ENCODE measurements around the gene CST9L. TPM values are rescaled to one million over a fixed set of nuclear protein-coding genes. Genes with fewer than 3 reads are reported as not detected.

CST9L gene
- total RNA-seq, 1 experiment from 2014 or later = not detected

GRCh38 chr20:23524146-23524545 lies 44.1 kb downstream of the CST9L start:
- no TSS peak for BruUV-seq (replicated peaks)
- Mint-ChIP-seq H3K27ac (ENCODE audit: low read depth, unreplicated experiment) (no peak overlapping the region), H3K4me3 (ENCODE audit: unreplicated experiment) (no peak overlapping the region), H3K36me3 (ENCODE audit: insufficient read depth, unreplicated experiment) (no peaks in the 10 kb centered on the region), H3K9me3 (ENCODE audit: unreplicated experiment) (peaks cover 13% of the 10 kb centered on the region), H3K27me3 (ENCODE audit: insufficient read depth, unreplicated experiment) (no peaks in the 10 kb centered on the region), H3K4me1 (ENCODE audit: insufficient read depth, unreplicated experiment) (peaks cover 4% of the 10 kb centered on the region)
- POLR2A ChIA-PET = no interaction called here
- CTCF ChIA-PET = no interaction called here
- no peak for DNase-seq (ENCODE audit: unreplicated experiment)
- intact Hi-C loops (cut with micrococcal nuclease) = no loop called here
- no peak for TF ChIP-seq CTCF (IDR thresholded peaks at IDR 0.05; ENCODE audit: unreplicated experiment)

GRCh38 chr20:23520185-23520584 lies 48.1 kb downstream of the CST9L start:
- no peak overlapping the region for H3K4me3 Mint-ChIP-seq (ENCODE audit: unreplicated experiment)
- no peaks in the 10 kb centered on the region for H3K9me3 Mint-ChIP-seq (ENCODE audit: unreplicated experiment)
- BruUV-seq (replicated peaks) = no TSS peak
- no peak for DNase-seq (ENCODE audit: unreplicated experiment)
- H3K27me3 Mint-ChIP-seq (ENCODE audit: insufficient read depth, unreplicated experiment) = no peaks in the 10 kb centered on the region
- intact Hi-C loops (cut with micrococcal nuclease) = no loop called here
- H3K27ac Mint-ChIP-seq (ENCODE audit: low read depth, unreplicated experiment) = no peak overlapping the region
- no peaks in the 10 kb centered on the region for H3K4me1 Mint-ChIP-seq (ENCODE audit: insufficient read depth, unreplicated experiment)
- no peaks in the 10 kb centered on the region for H3K36me3 Mint-ChIP-seq (ENCODE audit: insufficient read depth, unreplicated experiment)
- ChIA-PET POLR2A (no interaction called here), CTCF (no interaction called here)
- no peak for TF ChIP-seq CTCF (IDR thresholded peaks at IDR 0.05; ENCODE audit: unreplicated experiment)

GRCh38 chr20:23519556-23519955 lies 48.7 kb downstream of the CST9L start:
- Mint-ChIP-seq H3K27ac (ENCODE audit: low read depth, unreplicated experiment) (no peak overlapping the region), H3K4me1 (ENCODE audit: insufficient read depth, unreplicated experiment) (no peaks in the 10 kb centered on the region), H3K36me3 (ENCODE audit: insufficient read depth, unreplicated experiment) (no peaks in the 10 kb centered on the region), H3K4me3 (ENCODE audit: unreplicated experiment) (no peak overlapping the region), H3K27me3 (ENCODE audit: insufficient read depth, unreplicated experiment) (no peaks in the 10 kb centered on the region), H3K9me3 (ENCODE audit: unreplicated experiment) (no peaks in the 10 kb centered on the region)
- intact Hi-C loops (cut with micrococcal nuclease) = no loop called here
- no peak for TF ChIP-seq CTCF (IDR thresholded peaks at IDR 0.05; ENCODE audit: unreplicated experiment)
- POLR2A ChIA-PET = no interaction called here
- DNase-seq (ENCODE audit: unreplicated experiment) = no peak
- no TSS peak for BruUV-seq (replicated peaks)
- CTCF ChIA-PET = no interaction called here

GRCh38 chr20:23517719-23518118 lies 50.6 kb downstream of the CST9L start:
- no peak overlapping the region for H3K4me3 Mint-ChIP-seq (ENCODE audit: unreplicated experiment)
- no peaks in the 10 kb centered on the region for H3K27me3 Mint-ChIP-seq (ENCODE audit: insufficient read depth, unreplicated experiment)
- H3K36me3 Mint-ChIP-seq (ENCODE audit: insufficient read depth, unreplicated experiment) = no peaks in the 10 kb centered on the region
- H3K4me1 Mint-ChIP-seq (ENCODE audit: insufficient read depth, unreplicated experiment) = no peaks in the 10 kb centered on the region
- ChIA-PET POLR2A (no interaction called here), CTCF (no interaction called here)
- no TSS peak for BruUV-seq (replicated peaks)
- intact Hi-C loops (cut with micrococcal nuclease) = no loop called here
- no peak for DNase-seq (ENCODE audit: unreplicated experiment)
- H3K9me3 Mint-ChIP-seq (ENCODE audit: unreplicated experiment) = no peaks in the 10 kb centered on the region
- H3K27ac Mint-ChIP-seq (ENCODE audit: low read depth, unreplicated experiment) = no peak overlapping the region
- no peak for TF ChIP-seq CTCF (IDR thresholded peaks at IDR 0.05; ENCODE audit: unreplicated experiment)
